NB4 (cell line): ENCODE measurements around the gene NUP50.

ENCODE experiments used
- CTCF ChIP-seq: IDR thresholded peaks from one replicate; pipeline ENCODE4 v1.5.1; 2012; ENCODE audit warnings: low read depth, low read length
- POLR2A ChIP-seq: IDR thresholded peaks from 2 replicates; pipeline ENCODE4 v1.6.1; 2011; ENCODE audit warnings: mild to moderate bottlenecking; ENCODE audit not compliant: insufficient read length; ENCODE audit errors: extremely low read depth

- no peak for TF ChIP-seq CTCF
- TF ChIP-seq POLR2A = no peak
Observed at GRCh38 chr22:45210991-45211390, 47.3 kb downstream of the NUP50 start.
